GM18498 (cell line): ENCODE measurements around the gene GABRG3.

ENCODE experiments used
- ATAC-seq: cut with Tn5 transposase; IDR thresholded peaks from one replicate; pipeline ENCODE4 v1.9.1; 2021; ENCODE audit warnings: mild to moderate bottlenecking, moderate library complexity; ENCODE audit not compliant: unreplicated experiment

GABRG3 gene

DNA sequence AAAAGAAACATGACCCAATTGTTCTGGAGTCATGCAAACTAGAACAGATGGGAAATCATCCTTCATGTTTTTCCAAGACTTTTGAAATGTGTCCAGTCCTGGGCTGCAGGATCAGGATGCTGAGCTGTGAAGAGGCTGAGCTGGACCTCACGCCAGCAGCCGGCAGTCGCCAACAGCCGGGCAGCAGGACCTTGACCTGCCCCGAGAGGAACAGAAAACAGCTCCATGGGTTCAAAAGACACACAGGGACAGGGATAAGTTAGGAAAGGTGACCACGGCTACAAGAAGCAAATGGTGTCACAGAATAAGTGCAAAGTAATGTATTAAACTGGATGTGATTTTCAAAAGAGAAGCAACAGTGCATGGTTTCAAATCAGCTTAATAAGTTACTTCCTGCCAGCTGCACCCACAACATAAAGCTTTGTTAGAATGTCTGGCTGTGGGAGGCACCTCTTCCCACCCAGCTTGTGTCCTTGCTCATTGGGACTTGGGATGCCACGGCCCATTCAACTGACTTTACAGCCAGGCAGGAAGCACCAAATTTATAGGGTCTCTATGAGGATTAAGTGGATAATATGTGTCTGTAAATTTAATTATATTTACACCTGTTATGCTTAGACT lies 266.4 kb downstream of the GABRG3 start:
- ATAC-seq: no peak

DNA sequence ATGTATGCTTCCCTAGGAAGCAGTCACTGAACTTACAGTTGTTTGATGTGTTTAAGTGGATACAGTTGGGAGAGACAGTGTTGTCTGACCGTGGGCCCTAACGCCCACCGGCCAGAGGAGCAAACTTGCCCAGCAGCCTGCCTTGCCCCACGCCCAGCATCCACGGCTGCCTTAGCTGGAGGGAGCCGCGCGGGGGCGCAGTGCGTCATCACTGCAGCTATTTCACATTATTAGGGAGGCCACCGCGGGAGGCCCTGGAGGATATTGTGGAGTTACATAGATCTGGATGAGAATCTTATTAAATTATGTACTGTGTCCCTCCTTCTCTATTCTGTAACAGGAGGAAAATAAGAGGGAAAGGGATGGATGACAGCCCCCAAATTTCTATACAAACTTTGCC lies 267.2 kb downstream of the GABRG3 start:
- ATAC-seq: no peak

DNA sequence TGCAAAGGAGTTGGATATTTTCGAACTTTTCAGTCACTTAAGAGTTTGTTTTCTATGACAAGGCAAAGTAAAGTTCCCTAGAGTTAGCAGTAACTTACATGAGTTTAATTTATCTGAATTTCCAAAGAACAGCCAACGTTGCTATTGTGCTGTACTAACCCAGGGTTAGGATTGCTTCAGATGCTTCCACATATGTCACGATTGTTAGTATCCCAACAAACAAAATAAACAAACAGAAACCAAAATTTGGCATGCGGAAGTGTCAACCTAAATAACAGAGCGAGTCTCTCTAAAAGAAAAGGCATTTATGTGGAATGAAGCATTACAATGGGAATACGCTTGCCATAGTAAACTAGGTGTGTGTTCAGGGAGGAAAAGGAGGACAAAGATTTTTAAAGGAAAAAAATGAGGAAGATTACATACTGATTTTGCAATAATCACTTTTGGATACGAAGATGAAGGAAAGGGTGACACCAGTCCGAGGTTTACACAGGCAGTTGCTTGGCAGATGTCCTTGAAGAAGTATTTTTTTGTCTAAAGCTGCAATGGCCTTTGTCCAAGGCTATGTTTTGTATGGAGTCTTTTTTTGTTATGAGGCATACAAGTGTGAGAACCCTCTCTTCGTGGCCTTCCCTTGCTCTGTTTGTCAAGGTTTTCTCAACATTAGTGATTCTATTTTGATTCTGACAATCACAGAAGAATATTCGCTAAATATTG lies 267.9 kb downstream of the GABRG3 start:
- no peak for ATAC-seq

DNA sequence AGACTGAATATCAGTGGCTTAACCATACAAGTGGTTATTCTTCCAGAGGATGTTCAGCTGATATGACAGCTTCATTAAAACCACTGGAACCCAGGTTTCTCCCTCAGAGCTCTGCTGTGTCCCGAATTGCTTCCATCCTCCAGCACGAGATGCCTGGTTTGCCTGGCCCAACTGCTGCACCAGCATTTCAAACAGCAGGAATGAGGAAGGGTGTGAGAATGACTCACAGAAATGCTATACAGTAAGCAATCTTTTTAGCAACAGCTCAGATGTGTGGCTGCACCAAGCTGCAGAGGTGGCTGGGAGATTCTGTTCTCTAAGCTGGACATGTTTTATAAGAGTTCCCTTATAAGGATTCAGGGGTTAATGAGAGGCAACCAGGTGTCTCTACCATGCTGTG lies 271.0 kb downstream of the GABRG3 start:
- no peak for ATAC-seq

DNA sequence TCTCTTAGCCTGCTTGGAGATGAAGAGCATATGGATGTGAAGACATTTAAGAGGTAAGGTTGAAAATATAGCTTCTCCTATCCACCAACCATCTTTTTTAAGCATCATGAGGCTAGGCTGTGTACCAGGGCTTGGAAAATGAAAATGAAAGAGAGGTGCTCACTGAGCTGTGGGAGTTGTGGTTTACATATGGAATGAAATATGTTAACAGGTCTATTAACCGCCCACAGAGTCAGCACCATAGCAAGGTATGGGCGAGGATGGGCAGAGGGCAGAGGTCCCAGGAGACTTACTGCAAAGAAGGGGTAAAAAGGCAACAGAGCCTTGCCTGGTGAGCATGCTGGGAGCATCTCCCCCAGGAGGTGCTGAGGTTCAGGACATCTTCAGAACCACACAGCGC lies 273.1 kb downstream of the GABRG3 start:
- no peak for ATAC-seq

DNA sequence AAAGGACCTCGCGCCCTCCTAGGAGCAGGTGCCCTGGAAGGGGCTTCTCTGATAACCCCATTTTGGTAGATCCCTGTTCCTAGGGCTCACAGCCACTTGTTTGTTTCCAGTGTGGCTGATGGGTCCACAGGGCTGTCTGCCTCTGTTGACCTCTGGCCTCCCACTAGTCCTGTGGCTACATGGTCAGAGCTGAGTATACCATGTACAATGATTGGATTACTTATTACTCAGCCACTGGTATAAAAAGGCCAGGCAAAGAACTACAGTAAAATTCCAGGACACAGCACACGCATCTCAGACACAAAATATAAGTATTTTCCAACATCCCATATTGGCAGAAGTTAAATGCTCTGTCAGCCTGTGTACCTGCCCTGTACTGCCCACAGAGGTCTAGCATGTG lies 277.3 kb downstream of the GABRG3 start:
- ATAC-seq: no peak

DNA sequence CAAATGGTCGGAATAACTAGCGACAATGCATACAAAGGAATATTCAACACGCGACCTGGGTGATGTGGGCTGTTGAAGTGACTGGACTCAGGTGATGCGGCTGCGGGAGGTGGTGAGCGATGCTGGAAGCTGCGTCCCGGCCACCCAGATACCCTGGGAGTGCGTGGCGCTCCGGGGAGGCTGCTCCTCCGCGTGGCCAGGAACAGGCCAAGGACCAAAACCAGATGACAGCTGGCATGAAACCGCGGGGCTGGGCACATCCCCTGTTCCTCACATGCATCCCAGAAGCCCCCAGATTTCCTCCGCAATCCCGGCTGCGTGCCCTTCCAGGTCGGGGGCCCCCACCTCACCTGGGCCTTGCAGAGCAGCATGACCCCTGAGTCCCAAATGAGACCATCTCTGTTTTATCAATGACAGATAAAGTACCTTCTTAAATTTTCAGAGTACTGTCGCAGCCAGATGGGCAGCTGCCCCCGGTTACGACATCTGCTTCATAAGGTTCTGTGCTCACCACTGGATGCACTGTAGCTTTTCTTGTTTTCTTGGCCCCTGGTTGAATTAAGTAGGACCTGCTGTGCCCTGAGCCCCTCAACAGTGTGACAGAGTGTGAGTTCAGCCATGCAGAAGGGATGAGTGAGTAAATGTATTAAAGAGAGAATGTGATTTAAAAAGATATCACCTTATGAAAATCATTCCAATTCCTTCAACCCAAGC lies 278.2 kb downstream of the GABRG3 start:
- ATAC-seq: no peak

DNA sequence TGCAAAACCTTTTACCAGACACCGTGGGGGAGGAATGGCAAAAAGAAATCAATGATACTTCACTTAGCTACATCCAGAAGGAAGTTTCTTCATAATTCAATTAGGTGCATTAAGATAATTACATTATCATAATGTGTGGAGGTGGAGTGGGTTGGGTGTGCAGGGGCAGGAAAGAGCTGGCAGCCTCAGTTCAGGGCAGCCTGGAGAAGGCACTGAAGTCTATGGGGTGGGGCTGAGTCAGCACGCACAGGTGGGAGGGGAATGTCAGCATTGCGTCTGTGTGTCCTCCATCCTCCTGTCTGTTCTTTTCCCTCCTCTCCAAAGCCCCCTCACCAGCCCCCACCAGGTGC lies 278.8 kb downstream of the GABRG3 start:
- no peak for ATAC-seq

DNA sequence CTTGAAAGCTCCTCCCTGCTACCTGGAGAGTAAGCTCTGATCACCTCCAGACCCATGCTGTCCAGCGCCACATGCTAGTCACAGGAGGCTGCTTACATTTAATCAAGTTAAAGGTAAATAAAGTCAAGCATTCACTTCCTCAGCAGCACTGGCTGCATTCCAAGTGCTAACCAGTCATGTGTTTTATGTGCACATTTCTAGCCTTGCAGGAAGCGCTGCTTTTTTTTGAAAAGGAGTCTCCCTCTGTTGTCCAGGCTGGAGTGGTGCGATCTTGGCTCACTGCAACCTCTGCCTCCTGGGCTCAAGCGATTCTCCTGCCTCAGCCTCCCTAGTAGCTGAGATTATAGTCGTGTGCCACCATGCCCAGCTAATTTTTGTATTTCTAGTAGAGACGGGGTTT lies 279.2 kb downstream of the GABRG3 start:
- no peak for ATAC-seq

DNA sequence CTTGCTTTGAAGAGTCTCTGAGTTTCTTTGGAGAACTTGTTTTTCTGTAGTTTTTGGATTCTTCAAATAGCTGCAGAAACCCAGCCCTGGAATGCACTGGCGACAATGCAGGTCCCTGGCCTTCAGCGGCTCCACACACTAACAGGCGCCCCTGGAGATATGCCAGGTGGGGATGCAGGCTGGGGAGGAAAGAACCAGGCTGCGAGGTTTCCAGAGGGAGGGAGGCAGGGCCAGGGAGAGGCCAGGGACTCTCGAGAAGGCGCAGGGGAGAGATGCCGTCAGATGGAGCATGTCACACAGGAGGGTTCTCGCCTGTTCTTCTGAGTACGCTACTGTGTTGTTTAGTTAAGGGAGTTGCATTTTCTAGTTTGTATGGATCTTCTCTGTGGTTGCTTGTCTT lies 283.1 kb downstream of the GABRG3 start:
- ATAC-seq: no peak

DNA sequence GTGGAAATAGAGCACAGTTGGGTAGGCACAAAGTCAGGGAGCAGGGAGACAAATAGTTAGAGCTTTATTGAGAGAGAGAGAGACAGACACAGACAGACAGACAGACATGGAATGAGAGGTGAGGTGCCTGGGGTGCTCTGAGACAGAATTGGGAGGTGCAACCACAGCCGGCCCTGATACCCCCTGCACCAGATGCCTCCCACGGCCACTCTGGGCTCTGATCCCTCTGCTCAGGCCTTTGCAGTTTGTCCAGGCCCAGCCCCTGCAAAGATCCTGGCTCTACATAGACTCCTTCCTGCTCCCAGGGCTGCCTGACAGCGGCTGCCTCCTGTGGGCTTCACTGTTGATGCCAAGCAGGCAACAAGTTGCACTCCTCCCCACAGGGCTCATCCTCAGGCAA lies 283.8 kb downstream of the GABRG3 start:
- no peak for ATAC-seq

DNA sequence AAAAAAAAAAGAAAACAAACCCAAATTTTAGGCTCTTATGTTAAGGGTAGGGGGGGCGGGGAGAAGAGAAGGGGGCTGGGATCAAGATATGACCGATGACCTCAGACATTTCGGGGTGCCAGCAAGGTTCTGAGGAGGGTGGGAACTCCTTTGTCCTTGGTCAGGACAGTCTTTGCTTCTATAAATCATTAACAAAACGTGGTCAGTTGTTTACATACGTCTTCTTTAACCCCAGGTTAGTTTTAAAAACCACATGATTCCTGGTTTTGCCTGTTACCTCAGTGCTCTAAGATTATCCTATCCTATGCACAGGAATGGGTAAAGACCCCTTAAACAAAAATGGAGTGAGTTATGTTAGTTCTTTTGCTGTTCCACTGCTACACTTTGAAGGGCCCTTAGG lies 285.5 kb downstream of the GABRG3 start:
- ATAC-seq: no peak

DNA sequence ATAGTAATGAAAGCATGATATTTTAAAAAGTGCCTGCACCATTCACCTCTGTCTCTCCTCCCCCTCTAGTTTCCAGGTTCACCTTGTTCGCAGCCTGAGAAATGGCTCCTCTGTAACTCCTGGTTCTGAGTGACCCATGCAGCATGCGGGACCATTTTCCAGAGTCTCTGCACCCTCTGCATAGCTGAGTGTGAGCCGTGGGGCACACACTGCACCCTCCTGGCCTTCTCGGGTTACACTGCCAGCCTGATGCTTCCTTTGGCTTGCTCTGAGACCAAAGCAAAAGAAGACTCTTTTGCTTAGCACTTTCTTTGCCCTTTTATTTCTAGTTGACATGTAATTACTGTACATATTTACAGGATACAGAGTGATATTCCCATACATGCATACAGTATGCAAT lies 287.3 kb downstream of the GABRG3 start:
- ATAC-seq: no peak

DNA sequence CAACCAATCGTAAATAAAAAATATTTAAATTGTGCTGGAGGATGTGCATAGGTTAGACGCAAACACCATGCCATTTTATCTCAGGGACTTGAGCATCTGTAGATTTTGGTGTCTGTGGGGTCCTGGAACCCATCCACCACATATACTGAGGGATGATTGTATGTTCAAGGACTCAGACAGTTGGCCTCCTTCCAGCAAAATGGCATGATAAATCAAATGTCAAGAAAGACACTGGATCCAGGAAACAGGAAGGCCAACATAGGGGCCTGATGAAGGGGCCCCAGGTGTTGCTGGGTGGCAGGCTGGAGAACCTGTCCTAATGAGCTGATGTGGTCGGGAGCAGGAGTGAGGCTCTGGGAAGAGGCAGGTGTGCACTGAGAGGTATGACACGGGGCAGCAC lies 289.5 kb downstream of the GABRG3 start:
- ATAC-seq: no peak

DNA sequence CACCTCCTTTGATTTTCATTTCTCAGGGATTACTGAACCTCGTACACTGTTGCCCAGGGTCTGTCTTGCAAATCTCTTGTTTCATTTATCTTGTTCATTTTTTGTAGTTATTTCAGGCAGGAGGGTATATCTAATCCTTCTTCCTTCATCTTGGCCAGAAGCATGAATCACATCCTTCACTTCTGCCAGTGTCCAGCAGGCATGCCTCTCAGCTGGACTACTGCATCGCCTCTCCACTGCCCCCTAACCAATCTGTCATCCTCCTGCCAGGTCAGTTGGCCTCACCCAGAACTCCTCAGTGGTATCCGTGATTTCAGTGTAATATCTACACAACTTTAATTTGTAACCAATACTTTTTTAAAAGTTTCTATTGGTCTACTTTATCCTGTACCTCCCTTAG lies 297.9 kb downstream of the GABRG3 start:
- ATAC-seq: no peak

DNA sequence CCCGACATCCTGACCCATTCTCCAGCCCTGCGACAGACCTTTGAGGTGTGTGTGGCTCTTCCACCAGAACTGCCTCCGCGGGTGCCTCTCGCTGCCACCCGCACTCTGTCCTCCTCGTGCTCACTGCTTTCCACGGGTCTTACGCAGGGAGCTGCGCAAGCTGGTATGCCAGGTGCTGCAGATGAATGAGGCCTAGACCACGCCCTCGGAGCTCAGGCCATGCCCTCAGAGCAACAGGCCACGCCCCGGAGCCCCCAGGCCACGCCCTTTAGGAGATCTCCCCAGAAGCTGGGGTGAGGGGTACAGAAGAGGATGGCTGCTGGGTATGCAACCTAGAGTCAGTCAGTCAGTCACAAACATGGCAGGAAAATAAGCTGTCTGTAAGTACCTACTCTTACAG lies 300.3 kb downstream of the GABRG3 start:
- no peak for ATAC-seq

DNA sequence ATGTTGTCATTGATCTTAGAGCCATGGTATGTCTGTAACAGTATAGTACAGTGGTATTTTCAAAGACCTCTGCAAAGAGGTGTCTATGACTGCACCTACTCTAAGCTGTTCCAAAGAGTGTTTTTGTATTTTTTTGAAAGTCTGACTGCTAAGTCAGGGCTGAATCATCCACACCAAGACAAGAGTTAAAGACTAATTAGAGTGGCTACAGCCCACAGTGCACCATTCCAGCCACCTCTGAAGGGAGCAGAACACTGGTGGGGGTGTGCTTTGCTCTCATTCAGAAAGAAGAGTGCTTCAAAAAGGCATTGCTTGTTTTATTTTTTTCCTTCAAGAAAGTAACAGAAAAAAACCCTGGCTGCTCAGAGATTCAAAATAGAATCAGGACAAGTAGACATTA lies 301.4 kb downstream of the GABRG3 start:
- no peak for ATAC-seq

DNA sequence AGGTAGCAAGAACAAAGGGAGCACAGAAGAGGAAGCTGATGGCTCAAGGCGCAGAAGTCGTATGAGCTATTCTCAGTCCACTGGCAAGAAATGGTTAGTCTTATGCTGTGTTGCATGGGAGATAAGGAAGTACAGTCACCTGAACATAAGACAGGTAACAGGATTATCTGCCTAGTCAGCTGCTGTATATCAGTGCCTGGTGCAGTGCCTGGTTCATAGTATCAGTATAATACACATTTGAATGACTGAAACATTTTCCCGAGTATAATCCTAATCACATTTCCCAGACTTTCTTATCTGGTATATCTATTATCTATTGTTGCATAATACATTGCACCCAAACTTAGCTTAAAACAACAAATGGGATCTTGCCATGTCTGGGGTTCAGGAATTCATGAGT lies 302.5 kb downstream of the GABRG3 start:
- no peak for ATAC-seq

DNA sequence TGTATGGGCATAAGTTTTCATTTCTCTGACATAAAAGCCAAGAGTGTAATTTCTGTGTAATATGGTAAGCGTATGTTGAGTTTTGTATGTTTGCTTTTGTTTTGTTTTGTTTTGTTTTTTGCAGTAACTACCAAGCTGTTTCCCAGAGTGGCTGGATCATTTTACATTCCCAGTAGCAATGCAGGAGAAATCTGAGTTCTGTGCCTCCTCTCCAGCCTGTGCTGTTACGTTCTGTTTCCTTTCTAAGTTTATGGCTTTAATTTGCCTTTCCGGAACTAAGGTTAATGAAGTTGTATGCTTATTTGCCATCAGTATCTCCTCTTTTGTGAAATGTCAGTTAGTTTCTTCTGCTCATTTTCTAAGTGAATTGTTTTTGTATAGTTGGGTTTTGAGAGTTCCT lies 307.8 kb downstream of the GABRG3 start:
- ATAC-seq: no peak

DNA sequence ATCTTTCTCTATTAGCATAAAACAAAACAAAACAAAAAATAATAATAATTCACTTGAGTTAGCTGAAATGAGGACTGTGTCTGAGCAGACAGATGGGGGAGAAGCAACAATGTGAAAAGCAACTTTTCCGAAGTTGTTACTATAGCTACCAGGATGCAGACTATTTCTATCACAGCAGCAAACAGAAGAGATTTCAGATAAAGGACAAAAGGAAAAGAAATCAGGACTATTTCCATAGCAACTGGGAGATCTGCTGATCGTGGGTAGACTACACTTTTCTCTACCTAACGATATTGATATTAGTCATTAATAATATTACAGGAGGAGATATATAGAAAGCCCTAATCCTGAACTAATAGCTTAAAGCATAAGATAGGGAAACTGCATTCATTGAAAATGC lies 321.7 kb downstream of the GABRG3 start:
- ATAC-seq: no peak

DNA sequence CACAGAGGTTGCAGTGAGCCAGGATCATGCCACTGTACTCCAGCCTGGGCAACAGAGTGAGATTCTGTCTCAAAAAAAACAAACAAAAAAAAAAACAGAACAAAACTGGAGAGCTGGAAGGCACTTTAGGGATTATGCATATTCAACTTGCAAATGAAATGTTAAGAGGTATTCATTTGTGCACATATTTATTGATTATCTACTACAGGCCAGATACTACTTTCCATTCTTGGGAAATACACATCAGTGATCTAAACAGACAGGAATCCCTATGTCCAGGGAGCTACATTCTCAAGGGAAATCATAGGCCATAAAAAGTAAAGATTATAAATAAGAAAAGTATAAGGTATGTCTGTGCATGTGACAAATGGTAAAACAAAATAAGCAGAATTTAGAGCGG lies 322.6 kb downstream of the GABRG3 start:
- no peak for ATAC-seq

DNA sequence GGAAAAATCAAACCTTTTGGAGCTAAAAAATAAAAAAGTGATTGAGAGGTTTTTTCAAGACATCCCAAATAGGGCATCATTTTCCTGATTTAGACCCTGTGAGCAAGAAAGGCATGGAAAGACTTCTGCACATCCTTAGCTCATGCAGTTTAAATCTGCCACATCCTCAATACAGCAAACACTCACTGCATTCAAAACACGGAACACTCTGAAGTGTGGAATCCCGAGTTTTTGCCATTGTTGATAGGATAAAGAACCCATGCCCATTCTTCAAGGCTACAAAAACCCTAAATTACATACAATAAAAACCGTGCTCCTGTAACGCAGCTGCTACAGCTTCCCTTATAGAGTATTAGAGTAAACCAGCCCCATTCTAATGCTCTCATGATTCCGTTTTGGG lies 346.8 kb downstream of the GABRG3 start:
- ATAC-seq: no peak

DNA sequence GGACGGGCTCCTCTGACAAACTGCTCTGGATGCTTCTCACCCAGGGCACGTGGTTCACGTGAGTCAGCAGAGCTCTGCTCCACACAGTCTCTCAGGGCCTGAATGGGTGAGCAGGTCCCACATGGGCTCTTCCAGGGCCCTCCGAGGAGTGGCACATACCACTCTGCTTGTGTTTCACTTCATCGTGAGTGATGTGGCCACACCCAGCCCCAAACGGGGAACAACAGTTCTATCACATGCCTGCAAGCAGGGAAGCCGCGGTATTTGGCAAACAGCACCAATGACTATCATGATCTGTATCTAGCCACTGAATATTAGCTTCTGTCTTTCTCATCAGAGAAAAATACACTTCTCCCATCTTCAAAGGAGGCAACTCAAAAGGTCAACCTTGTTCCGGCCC lies 352.8 kb downstream of the GABRG3 start:
- no peak for ATAC-seq
